ENCODE data around the gene BPIFB2.

DNA sequence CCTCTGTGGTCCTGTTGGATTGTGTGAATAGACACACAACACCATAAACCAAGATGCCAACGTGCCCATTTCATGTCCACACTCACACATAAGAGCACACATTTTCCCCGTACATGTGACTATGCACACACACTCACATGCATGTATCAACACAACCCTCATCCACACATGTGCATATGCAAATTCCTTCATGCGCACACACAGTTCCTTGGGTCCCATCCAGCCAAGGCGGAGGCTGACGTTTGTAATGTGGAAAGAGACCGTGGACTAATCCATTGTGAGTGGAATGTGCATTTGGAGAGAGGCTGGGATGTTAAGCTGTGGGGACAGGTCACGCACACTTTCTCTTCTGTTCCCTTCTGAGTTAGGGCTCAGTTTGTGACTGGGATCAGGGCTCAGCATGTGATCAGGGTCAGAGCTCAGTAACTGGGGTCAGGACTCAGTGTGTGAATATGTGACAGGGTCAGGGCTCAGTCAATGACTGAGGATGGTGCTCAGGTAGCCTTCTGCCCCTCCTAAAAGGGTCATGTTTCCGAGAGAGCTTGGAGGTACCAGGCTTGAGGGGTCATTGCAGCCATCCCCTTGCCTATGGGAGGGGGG, 628 bp upstream of the BPIFB2 start:
- TF ChIP-seq CTCF (IDR thresholded peaks at IDR 0.05; ENCODE audit: insufficient read depth, low read depth, low read length) (no peak), EZH2 (IDR thresholded peaks at IDR 0.05; ENCODE audit: insufficient read depth, low read length) (no peak)

All from astrocyte (in vitro differentiated cells and primary cell).